Fibroblast of lung (primary cell): ENCODE results near the gene ATP9B. TPM values are rescaled to one million over a fixed set of nuclear protein-coding genes. Genes with fewer than 3 reads are reported as not detected.

ENCODE experiments used
- DNase-seq, 2 donors: peaks; one replicate each; pipeline versions ENCODE4 v3.0.0 to v3.0.0-alpha.2; 2010; ENCODE audit warnings: low read depth in 2 of 2
- H2AFZ ChIP-seq: 2 replicates; pipeline ENCODE4 v1.5.1; 2012; ENCODE audit warnings: low read length, control low read depth, inconsistent platforms
- H3K27ac ChIP-seq: 2 replicates; pipeline ENCODE4 v1.5.1; 2011; ENCODE audit warnings: low read length, control low read depth; ENCODE audit not compliant: insufficient read depth
- H3K27me3 ChIP-seq: 2 replicates; pipeline ENCODE4 v1.5.1; 2011; ENCODE audit warnings: mild to moderate bottlenecking, low read length; ENCODE audit not compliant: control insufficient read depth, insufficient read depth
- H3K36me3 ChIP-seq: 2 replicates; pipeline ENCODE4 v1.5.1; 2011; ENCODE audit warnings: low read length; ENCODE audit not compliant: control insufficient read depth, insufficient read depth
- H3K4me1 ChIP-seq: 2 replicates; pipeline ENCODE4 v1.5.1; 2011; ENCODE audit warnings: low read length; ENCODE audit not compliant: control insufficient read depth, insufficient read depth; ENCODE audit errors: extremely low read depth
- H3K4me2 ChIP-seq: 2 replicates; pipeline ENCODE4 v1.5.1; 2011; ENCODE audit warnings: low read length, control low read depth; ENCODE audit not compliant: insufficient read depth; ENCODE audit errors: extremely low read depth
- H3K4me3 ChIP-seq, 4 experiments: fragments of 200-600 bp in 1 of 4; sonication (generic) in 1 of 4; replicated peaks in 1 of 4; 2 replicates each; pipeline ENCODE4 v1.5.1; 2011 to 2016; ENCODE audit warnings: low read length in 4 of 4, low read depth in 3 of 4, mild to moderate bottlenecking in 3 of 4, control low read depth in 2 of 4, inconsistent platforms in 1 of 4, mixed read lengths in 1 of 4; ENCODE audit not compliant: insufficient read depth in 1 of 4; ENCODE audit errors: control extremely low read depth in 1 of 4
- H3K79me2 ChIP-seq: 2 replicates; pipeline ENCODE4 v1.5.1; 2012; ENCODE audit warnings: mild to moderate bottlenecking, low read length, inconsistent platforms; ENCODE audit not compliant: control insufficient read depth, insufficient read depth
- H3K9ac ChIP-seq: 2 replicates; pipeline ENCODE4 v1.5.1; 2011; ENCODE audit warnings: mild to moderate bottlenecking, low read length, control low read depth; ENCODE audit not compliant: insufficient read depth
- H3K9me3 ChIP-seq: 2 replicates; pipeline ENCODE4 v1.5.1; 2012; ENCODE audit warnings: low read depth, low read length; ENCODE audit not compliant: control insufficient read depth, insufficient read depth
- H4K20me1 ChIP-seq: 2 replicates; pipeline ENCODE4 v1.5.1; 2011; ENCODE audit warnings: low read length; ENCODE audit not compliant: control insufficient read depth, insufficient read depth; ENCODE audit errors: extremely low read depth
- EZH2 ChIP-seq: IDR thresholded peaks from 2 replicates; pipeline ENCODE4 v1.5.1; 2012; ENCODE audit warnings: low read length, control low read depth, mild to moderate bottlenecking; ENCODE audit errors: missing control alignments
- polyA plus RNA-seq, 2 donors: library from polyadenylated mRNA; depleted of rRNA in 1 of 2; stranded (reverse) in 1 of 2; unstranded in 1 of 2; fragments of >200 nt; gene quantifications; 2 replicates each; pipeline ENCODE4 v1.2.1, GENCODE V29; 2011 to 2012; ENCODE audit warnings: missing spikeins in 1 of 2
- total RNA-seq: library from RNA; depleted of rRNA; stranded (reverse); fragments of >200 nt; gene quantifications from 2 replicates; pipeline ENCODE4 v1.2.1, GENCODE V29; 2014
- TF ChIP-seq, protein P1 (sequence below), 2 donors: IDR thresholded peaks in 1 of 2; conservative IDR thresholded peaks in 1 of 2; 1 replicate in 1 of 2; 2 replicates in 1 of 2; pipeline ENCODE4 v1.5.1; 2011 to 2012; ENCODE audit warnings: low read length in 2 of 2, control low read depth in 1 of 2, inconsistent platforms in 1 of 2, low read depth in 1 of 2, mild to moderate bottlenecking in 1 of 2

ATP9B gene
- total and polyA plus RNA-seq, 2 donors (not counting 1 experiment from before 2014, with no cell fraction given) = 11.2 to 27.7 TPM

DNA sequence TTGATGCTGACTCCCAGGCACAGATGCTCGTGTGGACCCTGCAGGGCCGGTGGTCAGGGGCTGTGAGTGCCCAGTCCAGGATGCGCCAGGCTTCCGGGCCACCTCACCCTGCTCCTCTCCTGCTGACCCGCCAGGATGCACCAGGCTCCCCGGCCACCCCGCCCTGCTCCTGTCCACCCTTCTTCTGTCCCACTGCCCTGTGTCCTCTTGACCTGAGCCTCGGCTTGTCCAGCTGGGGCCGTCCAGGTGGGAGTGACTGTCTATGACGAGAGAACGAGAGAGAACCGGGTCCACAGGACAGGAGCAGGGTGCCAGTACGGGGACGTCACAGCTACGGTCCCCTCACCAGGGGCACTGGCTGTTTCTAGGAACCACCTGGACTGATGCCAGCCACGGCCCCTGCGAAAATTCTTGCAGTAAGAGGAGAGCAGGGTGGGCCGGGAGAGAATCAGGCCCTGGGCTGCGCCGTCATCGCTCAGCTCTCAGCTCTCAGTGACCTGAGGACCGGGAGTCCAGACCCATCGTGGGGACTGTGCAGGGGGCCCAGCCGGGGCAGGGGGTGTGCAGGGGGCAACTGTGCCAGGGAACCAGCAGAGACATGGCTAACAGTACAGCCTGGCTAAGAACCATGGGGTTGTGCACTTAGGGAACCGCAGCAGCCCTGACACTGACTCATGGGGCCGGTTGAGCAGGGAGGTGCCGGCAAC, 313.6 kb downstream of the ATP9B start:
- H3K36me3 ChIP-seq = peaks cover 2% of the 10 kb centered on the region
- no peak overlapping the region for H3K9ac ChIP-seq
- H3K4me2 ChIP-seq = no peak overlapping the region
- no peaks in the 10 kb centered on the region for H4K20me1 ChIP-seq
- H3K79me2 ChIP-seq = no peaks in the 10 kb centered on the region
- no peak overlapping the region for H3K4me3 ChIP-seq
- H3K4me1 ChIP-seq = no peaks in the 10 kb centered on the region
- DNase-seq = no peak
- TF ChIP-seq, protein P1, sequence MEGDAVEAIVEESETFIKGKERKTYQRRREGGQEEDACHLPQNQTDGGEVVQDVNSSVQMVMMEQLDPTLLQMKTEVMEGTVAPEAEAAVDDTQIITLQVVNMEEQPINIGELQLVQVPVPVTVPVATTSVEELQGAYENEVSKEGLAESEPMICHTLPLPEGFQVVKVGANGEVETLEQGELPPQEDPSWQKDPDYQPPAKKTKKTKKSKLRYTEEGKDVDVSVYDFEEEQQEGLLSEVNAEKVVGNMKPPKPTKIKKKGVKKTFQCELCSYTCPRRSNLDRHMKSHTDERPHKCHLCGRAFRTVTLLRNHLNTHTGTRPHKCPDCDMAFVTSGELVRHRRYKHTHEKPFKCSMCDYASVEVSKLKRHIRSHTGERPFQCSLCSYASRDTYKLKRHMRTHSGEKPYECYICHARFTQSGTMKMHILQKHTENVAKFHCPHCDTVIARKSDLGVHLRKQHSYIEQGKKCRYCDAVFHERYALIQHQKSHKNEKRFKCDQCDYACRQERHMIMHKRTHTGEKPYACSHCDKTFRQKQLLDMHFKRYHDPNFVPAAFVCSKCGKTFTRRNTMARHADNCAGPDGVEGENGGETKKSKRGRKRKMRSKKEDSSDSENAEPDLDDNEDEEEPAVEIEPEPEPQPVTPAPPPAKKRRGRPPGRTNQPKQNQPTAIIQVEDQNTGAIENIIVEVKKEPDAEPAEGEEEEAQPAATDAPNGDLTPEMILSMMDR (conservative IDR thresholded peaks at IDR 0.05 in 1 of 2, IDR thresholded peaks at IDR 0.05 in 1 of 2; ENCODE audit: low read depth in 1 of 2, low read length in 2 of 2) = no peak
- TF ChIP-seq EZH2 = no peak
- H3K9me3 ChIP-seq = no peaks in the 10 kb centered on the region
- no peak overlapping the region for H3K27ac ChIP-seq
- no peaks in the 10 kb centered on the region for H3K27me3 ChIP-seq
- no peak overlapping the region for H2AFZ ChIP-seq

DNA sequence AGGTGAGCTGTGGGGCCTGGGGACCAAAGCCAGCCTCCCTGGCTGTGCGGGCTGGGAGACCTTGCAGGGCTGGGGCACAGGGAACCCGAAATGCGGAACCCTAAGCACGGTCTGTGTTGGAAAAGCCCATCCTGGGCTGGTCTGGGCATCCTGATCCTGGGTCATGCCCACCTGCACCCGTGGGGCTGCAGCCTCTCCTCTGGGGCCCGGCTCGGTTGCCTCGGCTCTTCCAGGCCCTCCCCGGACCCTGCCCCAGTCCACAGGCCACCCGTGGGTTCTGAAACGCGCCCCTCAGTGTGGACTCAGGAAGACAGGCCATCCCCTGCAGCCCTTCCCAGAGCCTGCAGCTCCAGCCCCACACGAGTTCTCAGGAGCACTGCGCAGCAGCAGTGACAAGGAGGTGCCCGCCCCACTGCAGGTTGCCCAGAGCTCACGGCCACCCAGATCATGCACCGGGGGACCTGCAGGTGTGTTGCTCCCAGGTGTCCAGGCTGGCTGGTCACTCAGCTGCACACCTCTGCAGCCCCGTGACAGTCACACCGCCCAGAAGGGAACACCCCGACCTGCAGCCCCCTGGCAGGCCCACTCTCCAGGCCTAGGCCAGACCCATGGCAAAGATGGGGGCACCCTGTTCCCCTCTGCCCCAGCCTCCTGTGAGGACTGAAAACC, 314.3 kb downstream of the ATP9B start:
- DNase-seq = no peak
- no peak overlapping the region for H2AFZ ChIP-seq
- TF ChIP-seq EZH2 = no peak
- TF ChIP-seq, protein P1 (conservative IDR thresholded peaks at IDR 0.05 in 1 of 2, IDR thresholded peaks at IDR 0.05 in 1 of 2; ENCODE audit: low read depth in 1 of 2, low read length in 2 of 2) = no peak

DNA sequence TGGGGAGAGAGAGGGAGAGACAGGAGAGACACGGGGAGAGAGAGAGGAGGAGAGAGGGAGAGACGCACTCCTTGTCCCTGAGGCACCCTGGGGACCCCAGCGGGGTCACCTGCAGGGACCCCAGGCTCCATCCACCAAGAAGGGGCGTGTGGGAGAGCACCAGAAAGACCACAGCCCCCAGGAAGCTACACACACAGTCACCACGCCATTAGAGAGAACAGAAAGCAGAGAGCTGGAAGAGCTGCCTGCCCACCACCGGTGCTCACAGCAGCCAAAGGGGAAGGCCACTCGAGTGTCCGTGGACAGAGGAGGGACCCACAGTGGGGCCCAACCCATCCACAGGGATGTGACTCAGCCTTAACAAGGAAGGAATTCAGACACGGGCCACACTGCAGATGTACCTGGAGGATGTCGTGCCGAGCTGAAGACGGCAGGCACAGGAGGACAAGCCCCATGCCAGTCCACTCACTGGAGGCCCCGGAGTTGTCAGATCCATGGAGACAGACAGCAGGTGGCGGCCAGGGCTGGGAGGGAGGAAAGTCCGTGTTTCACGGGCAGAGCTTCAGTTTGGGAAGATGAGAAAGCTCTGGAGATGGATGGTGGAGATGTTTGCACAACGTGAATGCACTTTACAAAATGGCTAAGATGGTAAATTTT, 315.1 kb downstream of the ATP9B start:
- no peaks in the 10 kb centered on the region for H3K79me2 ChIP-seq
- no peak overlapping the region for H3K9ac ChIP-seq
- no peak for TF ChIP-seq EZH2
- TF ChIP-seq, protein P1 (conservative IDR thresholded peaks at IDR 0.05 in 1 of 2, IDR thresholded peaks at IDR 0.05 in 1 of 2; ENCODE audit: low read depth in 1 of 2, low read length in 2 of 2) = no peak
- no peak overlapping the region for H3K4me2 ChIP-seq
- H3K36me3 ChIP-seq = no peaks in the 10 kb centered on the region
- H2AFZ ChIP-seq = no peak overlapping the region
- H3K27ac ChIP-seq = no peak overlapping the region
- H3K4me3 ChIP-seq = no peak overlapping the region
- H3K4me1 ChIP-seq = no peaks in the 10 kb centered on the region
- DNase-seq = no peak
- no peaks in the 10 kb centered on the region for H4K20me1 ChIP-seq
- H3K27me3 ChIP-seq = peaks cover 4% of the 10 kb centered on the region
- no peaks in the 10 kb centered on the region for H3K9me3 ChIP-seq

More for the DNA sequence above, 314.3 kb downstream of the ATP9B start:
- Histone ChIP-seq H3K36me3 (no peaks in the 10 kb centered on the region), H3K4me2 (no peak overlapping the region), H3K9ac (no peak overlapping the region), H3K4me1 (no peaks in the 10 kb centered on the region), H3K9me3 (no peaks in the 10 kb centered on the region), H3K4me3 (no peak overlapping the region), H3K79me2 (no peaks in the 10 kb centered on the region), H3K27ac (no peak overlapping the region), H3K27me3 (no peaks in the 10 kb centered on the region), H4K20me1 (no peaks in the 10 kb centered on the region)
